GM18498 (cell line): Measurements from ENCODE around the gene RPEL1.
"Not testable (repeated sequence)": the region's sequence is repeated elsewhere in the genome, so short reads cannot be mapped to it uniquely, and the experiment has no call there.

Source experiments
- ATAC-seq: cut with Tn5 transposase; IDR thresholded peaks from one replicate; pipeline ENCODE4 v1.9.1; 2021; ENCODE audit warnings: mild to moderate bottlenecking, moderate library complexity; ENCODE audit not compliant: unreplicated experiment

Gene RPEL1

GRCh38 chr10:103232772-103233488 is 12.8 kb upstream of the RPEL1 start:
- ATAC-seq: no peak

- ATAC-seq: no peak
These were observed 9.9 kb upstream of the RPEL1 start for GRCh38 chr10:103235775-103236174.

- no peak for ATAC-seq
These were observed 7.0 kb upstream of the RPEL1 start for GRCh38 chr10:103238506-103239252.

- no peak for ATAC-seq
These were observed 4.2 kb upstream of the RPEL1 start for GRCh38 chr10:103241262-103242011.

GRCh38 chr10:103244666-103245271 is 918 bp upstream of the RPEL1 start:
- ATAC-seq: peak; percentile 41

GRCh38 chr10:103246324-103246723 is 637 bp downstream of the RPEL1 start:
- ATAC-seq: no peak

- ATAC-seq: no peak
These were observed 8.4 kb downstream of the RPEL1 start for GRCh38 chr10:103254113-103254512.

GRCh38 chr10:103254538-103255325 is 9.0 kb downstream of the RPEL1 start:
- no peak for ATAC-seq

- ATAC-seq: no peak
These were observed 10.9 kb downstream of the RPEL1 start for GRCh38 chr10:103256613-103257012.

- no peak for ATAC-seq
These were observed 12.1 kb downstream of the RPEL1 start for GRCh38 chr10:103257812-103258211.

- ATAC-seq: not testable (repeated sequence)
These were observed 13.2 kb downstream of the RPEL1 start for GRCh38 chr10:103258928-103259327.

- no peak for ATAC-seq
These were observed 14.3 kb downstream of the RPEL1 start for GRCh38 chr10:103259989-103260388.

GRCh38 chr10:103262229-103262628 is 16.5 kb downstream of the RPEL1 start:
- ATAC-seq: no peak

GRCh38 chr10:103265717-103266329 is 20.1 kb downstream of the RPEL1 start:
- ATAC-seq: no peak

GRCh38 chr10:103273041-103273441 is 27.4 kb downstream of the RPEL1 start:
- no peak for ATAC-seq

- ATAC-seq: no peak
These were observed 30.7 kb downstream of the RPEL1 start for GRCh38 chr10:103276251-103276895.

GRCh38 chr10:103276896-103277712 is 31.4 kb downstream of the RPEL1 start, which contains the start of gene INA:
Gene INA (plus strand): TSS chr10:103277138. CDS start chr10:103277212, 74 bp downstream.
- no peak for ATAC-seq

GRCh38 chr10:103277713-103278536 is 32.2 kb downstream of the RPEL1 start:
- no peak for ATAC-seq
